ENCODE measurements around the gene RAVER1. TPM values are rescaled to one million over a fixed set of nuclear protein-coding genes. Genes with fewer than 3 reads are reported as not detected.

RAVER1 gene
- total and polyA plus RNA-seq, 10 of the 15 experiments (the other 5 are each of a cell fraction or from before 2014, with no cell fraction given): 0.03 to 87.0 (median 12.1) TPM

- CTCF ChIA-PET: interaction anchor here (0.8 kb wide), 1 partner anchor 11 kb away, joined by 3 read pairs; no protein-coding TSS in a partner anchor
- Histone ChIP-seq H3K27ac (ENCODE audit: control insufficient read depth, insufficient read depth) (no peak overlapping the region), H2AFZ (ENCODE audit: control insufficient read depth, low read depth, low read length) (no peak overlapping the region), H3K36me3 (ENCODE audit: control insufficient read depth in 2 of 2, insufficient read depth in 2 of 2, low read length in 1 of 2) (peaks cover 22 to 36% of the 10 kb centered on the region in 2 experiments), H3K4me3 (no peak overlapping the region), H3K4me2 (ENCODE audit: control insufficient read depth, insufficient read depth) (no peak overlapping the region), H3K9me3 (replicated peaks; ENCODE audit: control insufficient read depth, insufficient read depth, low read length) (no peaks in the 10 kb centered on the region), H3K4me1 (ENCODE audit: control insufficient read depth, insufficient read depth, low read length) (peaks cover 6% of the 10 kb centered on the region), H3K79me2 (ENCODE audit: control insufficient read depth, insufficient read depth, low read length) (peaks cover 31% of the 10 kb centered on the region), H4K20me1 (ENCODE audit: control insufficient read depth, insufficient read depth) (no peaks in the 10 kb centered on the region), H3K9ac (ENCODE audit: control insufficient read depth, insufficient read depth, low read length) (no peak overlapping the region), H3K27me3 (replicated peaks in 1 of 2; ENCODE audit: control insufficient read depth in 2 of 2, insufficient read depth in 2 of 2, low read length in 1 of 2) (no peaks in the 10 kb centered on the region)
- WGBS (ENCODE audit: insufficient coverage, insufficient replicate concordance, low lambda C conversion rate, missing lambda C conversion rate): 98% methylated on average over 41 of the region's 41 CpGs
- RAD21 ChIA-PET (ENCODE audit: unreplicated experiment): interaction anchor here (0.7 kb wide), 1 partner anchor 60 kb away, joined by 3 read pairs; no protein-coding TSS in a partner anchor
- DNase-seq (ENCODE audit: low read depth, low spot score): no peak
- POLR2A ChIA-PET: interaction anchor here (0.7 kb wide), 1 partner anchor 363 kb away, joined by 4 read pairs; no protein-coding TSS in a partner anchor
- intact Hi-C loops (cut with micrococcal nuclease; ENCODE audit: unreplicated experiment): no loop called here
- BruUV-seq (replicated peaks): TSS peak; percentile 6
- in situ Hi-C loops (cut with MboI): no loop called here
- ATAC-seq: no peak
- no peak for FAIRE-seq
- SMC1A ChIA-PET (ENCODE audit: uncharacterized antibody, unreplicated experiment): no interaction called here
- TF ChIP-seq CREM (IDR thresholded peaks at IDR 0.05; ENCODE audit: low read depth): no peak
- TF ChIP-seq GABPA (IDR thresholded peaks at IDR 0.05; ENCODE audit: low read depth): no peak
- no peak for TF ChIP-seq RCOR1 (conservative IDR thresholded peaks at IDR 0.05; ENCODE audit: low read depth, low read length)
- TF ChIP-seq E2F4 (IDR thresholded peaks at IDR 0.05; ENCODE audit: low read depth, low read length): no peak
- no peak for TF ChIP-seq NFXL1 (IDR thresholded peaks at IDR 0.05; ENCODE audit: borderline replicate concordance)
- TF ChIP-seq ZZZ3 (IDR thresholded peaks at IDR 0.05; ENCODE audit: control insufficient read depth, insufficient read length, low read depth): no peak
- no peak for TF ChIP-seq ATF2 (IDR thresholded peaks at IDR 0.05; ENCODE audit: low read length)
- no peak for TF ChIP-seq ATF3 (IDR thresholded peaks at IDR 0.05; ENCODE audit: borderline replicate concordance, extremely low read depth, low read depth, low read length)
- TF ChIP-seq ZBTB40 (IDR thresholded peaks at IDR 0.05; ENCODE audit: borderline replicate concordance): no peak
- no peak for TF ChIP-seq ZBTB4 (CRISPR knock-in tag; IDR thresholded peaks at IDR 0.05)
Observed at GRCh38 chr19:10328558-10329429, 4.5 kb downstream of the RAVER1 start.

Data from GM12878 (cell line).